Hematopoietic multipotent progenitor cell treated with erythropoietin and hydrocortisone succinate and interleukin-3 and kit ligand, for 4 days (in vitro differentiated cells): ENCODE measurements around the gene SIRPA.
A peak's percentile ranks its signal among the peaks of the same experiment; 100 is the strongest.

Experiments used
- DNase-seq: peaks from one replicate; pipeline ENCODE4 v3.0.0-alpha.2; 2015

Gene SIRPA

GRCh38 chr20:1894951-1895673 is at the start of gene SIRPA:
SIRPA (plus strand) TSS chr20:1895407; CDS start chr20:1895448, 41 bp downstream.
- DNase-seq, result peak; percentile 77

GRCh38 chr20:1845701-1846100 is 49.5 kb upstream of the SIRPA start:
- no peak for DNase-seq

GRCh38 chr20:1846341-1846740 is 48.9 kb upstream of the SIRPA start:
- no peak for DNase-seq

GRCh38 chr20:1846876-1847275 is 48.3 kb upstream of the SIRPA start:
- no peak for DNase-seq

GRCh38 chr20:1847780-1848179 is 47.4 kb upstream of the SIRPA start:
- no peak for DNase-seq

- no peak for DNase-seq
Observed at GRCh38 chr20:1848373-1848772, 46.8 kb upstream of the SIRPA start.

- DNase-seq, result no peak
Observed at GRCh38 chr20:1851396-1851795, 43.8 kb upstream of the SIRPA start.

GRCh38 chr20:1853473-1853872 is 41.7 kb upstream of the SIRPA start:
- no peak for DNase-seq

- no peak for DNase-seq
Observed at GRCh38 chr20:1854246-1854645, 41.0 kb upstream of the SIRPA start.

- no peak for DNase-seq
Observed at GRCh38 chr20:1855109-1855508, 40.1 kb upstream of the SIRPA start.

GRCh38 chr20:1855690-1856089 is 39.5 kb upstream of the SIRPA start:
- DNase-seq, result no peak

- DNase-seq, result no peak
Observed at GRCh38 chr20:1856424-1856823, 38.8 kb upstream of the SIRPA start.

- peak; percentile 41 for DNase-seq
Observed at GRCh38 chr20:1857466-1857865, 37.7 kb upstream of the SIRPA start.

- DNase-seq, result no peak
Observed at GRCh38 chr20:1858871-1859270, 36.3 kb upstream of the SIRPA start.

- DNase-seq, result no peak
Observed at GRCh38 chr20:1860446-1860845, 34.8 kb upstream of the SIRPA start.

GRCh38 chr20:1861347-1861976 is 33.7 kb upstream of the SIRPA start:
- DNase-seq, result no peak

GRCh38 chr20:1861996-1862662 is 33.1 kb upstream of the SIRPA start:
- no peak for DNase-seq

GRCh38 chr20:1862663-1863053 is 32.5 kb upstream of the SIRPA start:
- no peak for DNase-seq

- no peak for DNase-seq
Observed at GRCh38 chr20:1863296-1863695, 31.9 kb upstream of the SIRPA start.

- no peak for DNase-seq
Observed at GRCh38 chr20:1866834-1867233, 28.4 kb upstream of the SIRPA start.

- DNase-seq, result peak; percentile 41
Observed at GRCh38 chr20:1867495-1868260, 27.5 kb upstream of the SIRPA start.

GRCh38 chr20:1868856-1869255 is 26.4 kb upstream of the SIRPA start:
- DNase-seq, result no peak

GRCh38 chr20:1870323-1870722 is 24.9 kb upstream of the SIRPA start:
- no peak for DNase-seq
